Lower lobe of right lung (tissue), 2 donors: ENCODE data around the gene EVC2. TPM values are rescaled to one million over a fixed set of nuclear protein-coding genes. Genes with fewer than 3 reads are reported as not detected.

Source experiments
- ATAC-seq, 2 donors: fragments of 200-7000 bp; cut with Tn5 transposase; one replicate each; pipeline ENCODE4 v1.9.1; 2020 to 2022; ENCODE audit warnings: mild to moderate bottlenecking in 2 of 2, moderate library complexity in 2 of 2
- DNase-seq: peaks from one replicate; pipeline ENCODE4 v3.0.0-alpha.2; 2020
- H3K27ac ChIP-seq: fragments of 200-600 bp; one replicate; pipeline ENCODE4 v1.8.0; 2022
- H3K27me3 ChIP-seq: fragments of 200-600 bp; one replicate; pipeline ENCODE4 v1.8.0; 2022; ENCODE audit warnings: low read depth
- H3K36me3 ChIP-seq: fragments of 200-600 bp; one replicate; pipeline ENCODE4 v1.8.0; 2022; ENCODE audit warnings: mild to moderate bottlenecking
- H3K4me1 ChIP-seq: fragments of 200-600 bp; one replicate; pipeline ENCODE4 v1.8.0; 2022
- H3K4me3 ChIP-seq: fragments of 200-600 bp; one replicate; pipeline ENCODE4 v1.8.0; 2022; ENCODE audit warnings: mild to moderate bottlenecking
- H3K9me3 ChIP-seq: fragments of 200-600 bp; one replicate; pipeline ENCODE4 v1.8.0; 2022
- CTCF ChIP-seq: fragments of 200-600 bp; IDR thresholded peaks from one replicate; pipeline ENCODE4 v1.8.0; 2022; ENCODE audit warnings: antibody characterized with exemption, mild to moderate bottlenecking
- intact Hi-C: fragments of 100-400 bp; cut with DNase I; formaldehyde crosslinking; loops from one replicate; pipeline ENCODE4 v1.11.0; 2022
- total RNA-seq: library from RNA; stranded (reverse); fragmentation: NEBNext Ultra II Directional; extraction: Animal tissue kit (Norgen Biotek cat#: 25700); gene quantifications from one replicate; pipeline ENCODE4 v1.2.1, GENCODE V29; 2021
- donor health status: DM: no; HTN: yes; CAD: no; lungs with severe emphysema.

The EVC2 gene
- total RNA-seq, 1 donor from 2014 or later = 4.9 TPM

GRCh38 chr4:5639556-5639955 lies 68.8 kb downstream of the EVC2 start:
- H3K27ac ChIP-seq = no peak overlapping the region
- no peaks in the 10 kb centered on the region for H3K9me3 ChIP-seq
- no peak for TF ChIP-seq CTCF
- no peaks in the 10 kb centered on the region for H3K27me3 ChIP-seq
- no peak overlapping the region for H3K4me3 ChIP-seq
- no peaks in the 10 kb centered on the region for H3K4me1 ChIP-seq
- peaks cover 19% of the 10 kb centered on the region for H3K36me3 ChIP-seq
- ATAC-seq (no peak), DNase-seq (no peak)
- intact Hi-C loops = no loop called here

GRCh38 chr4:5638976-5639375 lies 69.4 kb downstream of the EVC2 start:
- Histone ChIP-seq H3K4me3 (no peak overlapping the region), H3K27me3 (no peaks in the 10 kb centered on the region), H3K4me1 (no peaks in the 10 kb centered on the region), H3K27ac (no peak overlapping the region), H3K9me3 (no peaks in the 10 kb centered on the region), H3K36me3 (peaks cover 19% of the 10 kb centered on the region)
- ATAC-seq (no peak), DNase-seq (no peak)
- intact Hi-C loops = no loop called here
- TF ChIP-seq CTCF = no peak

GRCh38 chr4:5638316-5638715 lies 70.0 kb downstream of the EVC2 start:
- no peak for DNase-seq
- intact Hi-C loops = no loop called here
- no peak for ATAC-seq
- Histone ChIP-seq H3K4me3 (no peak overlapping the region), H3K4me1 (no peaks in the 10 kb centered on the region), H3K9me3 (no peaks in the 10 kb centered on the region), H3K27me3 (no peaks in the 10 kb centered on the region), H3K27ac (no peak overlapping the region), H3K36me3 (peaks cover 19% of the 10 kb centered on the region)
- no peak for TF ChIP-seq CTCF

- no peak overlapping the region for H3K4me3 ChIP-seq
- H3K4me1 ChIP-seq = no peaks in the 10 kb centered on the region
- no peaks in the 10 kb centered on the region for H3K27me3 ChIP-seq
- intact Hi-C loops = no loop called here
- TF ChIP-seq CTCF = no peak
- no peak overlapping the region for H3K27ac ChIP-seq
- H3K36me3 ChIP-seq = peaks cover 19% of the 10 kb centered on the region
- ATAC-seq (no peak), DNase-seq (no peak)
- H3K9me3 ChIP-seq = no peaks in the 10 kb centered on the region
Measured at GRCh38 chr4:5636766-5637670, 71.3 kb downstream of the EVC2 start.

- ATAC-seq (no peak), DNase-seq (no peak)
- H3K9me3 ChIP-seq = no peaks in the 10 kb centered on the region
- H3K36me3 ChIP-seq = peaks cover 27% of the 10 kb centered on the region
- no peak for TF ChIP-seq CTCF
- intact Hi-C loops = no loop called here
- no peak overlapping the region for H3K27ac ChIP-seq
- no peaks in the 10 kb centered on the region for H3K4me1 ChIP-seq
- H3K27me3 ChIP-seq = no peaks in the 10 kb centered on the region
- H3K4me3 ChIP-seq = no peak overlapping the region
Measured at GRCh38 chr4:5635826-5636195, 72.5 kb downstream of the EVC2 start.
